HEK293 (cell line): ENCODE data around the gene UCK2.

ENCODE experiments used
- CTCF ChIA-PET: fragments of 350-600 bp; formaldehyde crosslinking; extraction: SDS; loops from one replicate; lab custom pipeline; 2021; ENCODE audit warnings: antibody characterized with exemption; lab: Yijun Ruan, JAX
- POLR2A ChIA-PET: fragments of 300-600 bp; formaldehyde crosslinking; extraction: SDS; loops from one replicate; lab custom pipeline; 2020; ENCODE audit warnings: antibody characterized with exemption, inconsistent platforms; lab: Yijun Ruan, JAX
- H3K27ac ChIP-seq: fragments of 200-500 bp; sonication (Bioruptor generic); 2 replicates; pipeline ENCODE4 v1.5.1; 2014; ENCODE audit warnings: low read depth, low read length, control low read depth, inconsistent platforms; ENCODE audit errors: extremely low read depth
- H3K36me3 ChIP-seq, 2 experiments: fragments of 200-500 bp in 1 of 2; sonication (Bioruptor generic) in 1 of 2; 1 replicate in 1 of 2; 2 replicates in 1 of 2; pipeline ENCODE4 v1.5.1; 2014 to 2017; ENCODE audit warnings: inconsistent platforms in 2 of 2, low read length in 2 of 2; ENCODE audit not compliant: control insufficient read depth in 2 of 2, insufficient read depth in 1 of 2
- H3K4me1 ChIP-seq: fragments of 200-500 bp; sonication (Bioruptor generic); 2 replicates; pipeline ENCODE4 v1.5.1; 2014; ENCODE audit warnings: mild to moderate bottlenecking, low read length, inconsistent platforms; ENCODE audit not compliant: control insufficient read depth, insufficient read depth
- H3K4me3 ChIP-seq: 2 replicates; pipeline ENCODE4 v1.5.1; 2011; ENCODE audit warnings: low read depth, mild to moderate bottlenecking, control low read depth, low read length, moderate library complexity
- H3K9me3 ChIP-seq: fragments of 200-500 bp; sonication (Bioruptor generic); 2 replicates; pipeline ENCODE4 v1.5.1; 2014; ENCODE audit warnings: low read depth, low read length, inconsistent platforms; ENCODE audit not compliant: control insufficient read depth, insufficient read depth
- EGR2 ChIP-seq: fragments of 450-650 bp; formaldehyde crosslinking; IDR thresholded peaks from 2 replicates; pipeline ENCODE4 v1.5.1; 2016; ENCODE audit warnings: low read depth, missing biosample characterization, missing genetic modification characterization
- PRDM1 ChIP-seq: fragments of 450-650 bp; formaldehyde crosslinking; IDR thresholded peaks from 2 replicates; pipeline ENCODE4; 2016; ENCODE audit warnings: missing biosample characterization, missing genetic modification characterization
- WT1 ChIP-seq: fragments of 450-650 bp; formaldehyde crosslinking; IDR thresholded peaks from 2 replicates; pipeline ENCODE4 v1.5.1; 2016; ENCODE audit warnings: missing biosample characterization, missing genetic modification characterization
- ZBTB8A ChIP-seq: fragments of 450-650 bp; formaldehyde crosslinking; IDR thresholded peaks from 2 replicates; pipeline ENCODE4 v1.5.1; 2016; ENCODE audit warnings: missing biosample characterization, missing genetic modification characterization
- ZFHX2 ChIP-seq: fragments of 450-650 bp; formaldehyde crosslinking; conservative IDR thresholded peaks from 2 replicates; pipeline ENCODE4 v1.5.1; 2016; ENCODE audit warnings: missing biosample characterization, missing genetic modification characterization
- ZNF23 ChIP-seq: fragments of 450-650 bp; formaldehyde crosslinking; IDR thresholded peaks from 2 replicates; pipeline ENCODE4 v1.5.1; 2016; ENCODE audit warnings: missing biosample characterization, missing genetic modification characterization, borderline replicate concordance
- ZNF266 ChIP-seq: fragments of 450-650 bp; formaldehyde crosslinking; IDR thresholded peaks from 2 replicates; pipeline ENCODE4 v1.5.1; 2016; ENCODE audit warnings: missing biosample characterization, missing genetic modification characterization, low read depth
- ZNF292 ChIP-seq: fragments of 450-650 bp; formaldehyde crosslinking; IDR thresholded peaks from 2 replicates; pipeline ENCODE4 v1.5.1; 2016; ENCODE audit warnings: low read depth, missing biosample characterization, missing genetic modification characterization, borderline replicate concordance
- ZNF473 ChIP-seq: fragments of 450-650 bp; formaldehyde crosslinking; IDR thresholded peaks from 2 replicates; pipeline ENCODE4 v1.5.1; 2017; ENCODE audit warnings: missing biosample characterization, missing genetic modification characterization
- ZNF707 ChIP-seq: fragments of 450-650 bp; formaldehyde crosslinking; IDR thresholded peaks from 2 replicates; pipeline ENCODE4 v1.5.1; 2016; ENCODE audit warnings: missing biosample characterization, missing genetic modification characterization
- ZNF837 ChIP-seq: fragments of 450-650 bp; formaldehyde crosslinking; IDR thresholded peaks from 2 replicates; pipeline ENCODE4 v1.5.1; 2016; ENCODE audit warnings: missing biosample characterization, missing genetic modification characterization
- TF ChIP-seq, protein P1 (sequence below): fragments of 450-650 bp; formaldehyde crosslinking; IDR thresholded peaks from 2 replicates; pipeline ENCODE4 v1.5.1; 2016; ENCODE audit warnings: missing biosample characterization, missing genetic modification characterization
- TF ChIP-seq, protein P2 (sequence below): fragments of 450-650 bp; formaldehyde crosslinking; IDR thresholded peaks from 2 replicates; pipeline ENCODE4 v1.5.1; 2016; ENCODE audit warnings: missing biosample characterization, missing genetic modification characterization
- TF ChIP-seq, protein P3 (sequence below): sonication (generic); formaldehyde crosslinking; IDR thresholded peaks from 2 replicates; pipeline ENCODE4 v1.8.1; 2022; ENCODE audit warnings: mild to moderate bottlenecking, moderate library complexity, missing genetic modification reagents
- TF ChIP-seq, protein P4 (sequence below): fragments of 450-650 bp; formaldehyde crosslinking; IDR thresholded peaks from 2 replicates; pipeline ENCODE4 v1.5.1; 2016; ENCODE audit warnings: missing biosample characterization, missing genetic modification characterization, borderline replicate concordance
- TF ChIP-seq, protein P5 (sequence below): fragments of 450-650 bp; formaldehyde crosslinking; IDR thresholded peaks from 2 replicates; pipeline ENCODE4 v1.5.1; 2016; ENCODE audit warnings: missing biosample characterization, missing genetic modification characterization
- TF ChIP-seq, protein P6 (sequence below): fragments of 450-650 bp; formaldehyde crosslinking; IDR thresholded peaks from 2 replicates; pipeline ENCODE4 v1.5.1; 2016; ENCODE audit warnings: missing biosample characterization, missing genetic modification characterization, borderline replicate concordance

The UCK2 gene

DNA sequence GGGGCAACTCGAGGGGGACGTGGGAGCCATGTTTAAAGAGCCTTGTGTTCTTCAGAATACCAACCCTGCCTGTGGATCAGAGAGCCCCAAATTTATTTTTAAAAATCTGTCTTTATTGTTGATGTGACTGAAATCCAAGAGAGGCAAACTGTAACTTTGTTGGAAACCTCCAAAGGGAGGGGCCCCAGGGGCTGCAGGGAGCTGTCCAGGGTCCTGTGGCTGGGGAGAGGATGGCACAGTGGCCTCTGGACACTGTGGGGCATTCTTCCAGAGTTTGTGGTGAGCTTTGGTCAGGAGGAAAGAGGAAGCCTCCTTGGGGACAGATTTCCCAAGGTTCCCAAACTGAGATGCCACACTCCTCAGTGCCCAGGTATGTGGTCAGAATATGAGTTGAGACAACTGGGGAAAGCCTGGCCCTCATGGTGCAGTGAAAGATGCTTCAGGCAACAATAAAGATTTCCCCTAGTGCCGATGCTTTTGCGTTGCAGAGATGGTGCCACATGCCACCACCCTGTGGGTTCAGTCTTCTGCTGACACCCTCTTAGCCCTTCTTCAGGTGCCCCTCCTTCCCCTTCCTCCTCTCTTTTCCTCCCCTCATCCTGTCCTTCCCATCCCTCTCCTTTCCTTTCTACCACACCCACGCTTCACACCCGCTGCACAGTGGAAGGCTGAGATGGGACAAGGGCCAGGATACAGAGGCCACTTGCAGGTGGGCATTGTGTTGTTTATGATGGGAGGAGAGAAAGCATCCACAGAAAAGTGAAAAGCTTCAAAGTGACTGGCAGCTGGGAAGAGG lies 122.1 kb downstream of the UCK2 start:
- ChIA-PET POLR2A (no interaction called here), CTCF (no interaction called here)
- Histone ChIP-seq H3K9me3 (no peaks in the 10 kb centered on the region), H3K4me1 (no peaks in the 10 kb centered on the region), H3K36me3 (no peaks in the 10 kb centered on the region), H3K27ac (no peak overlapping the region), H3K4me3 (no peak overlapping the region)
- TF ChIP-seq EGR2 (peak; percentile 34; the same call in 1 of the 2 replicates), ZNF23 (no peak), ZFHX2 (tag by site-specific recombination) (peak; percentile 42; the same call in 1 of the 2 replicates)
- TF ChIP-seq, protein P1, sequence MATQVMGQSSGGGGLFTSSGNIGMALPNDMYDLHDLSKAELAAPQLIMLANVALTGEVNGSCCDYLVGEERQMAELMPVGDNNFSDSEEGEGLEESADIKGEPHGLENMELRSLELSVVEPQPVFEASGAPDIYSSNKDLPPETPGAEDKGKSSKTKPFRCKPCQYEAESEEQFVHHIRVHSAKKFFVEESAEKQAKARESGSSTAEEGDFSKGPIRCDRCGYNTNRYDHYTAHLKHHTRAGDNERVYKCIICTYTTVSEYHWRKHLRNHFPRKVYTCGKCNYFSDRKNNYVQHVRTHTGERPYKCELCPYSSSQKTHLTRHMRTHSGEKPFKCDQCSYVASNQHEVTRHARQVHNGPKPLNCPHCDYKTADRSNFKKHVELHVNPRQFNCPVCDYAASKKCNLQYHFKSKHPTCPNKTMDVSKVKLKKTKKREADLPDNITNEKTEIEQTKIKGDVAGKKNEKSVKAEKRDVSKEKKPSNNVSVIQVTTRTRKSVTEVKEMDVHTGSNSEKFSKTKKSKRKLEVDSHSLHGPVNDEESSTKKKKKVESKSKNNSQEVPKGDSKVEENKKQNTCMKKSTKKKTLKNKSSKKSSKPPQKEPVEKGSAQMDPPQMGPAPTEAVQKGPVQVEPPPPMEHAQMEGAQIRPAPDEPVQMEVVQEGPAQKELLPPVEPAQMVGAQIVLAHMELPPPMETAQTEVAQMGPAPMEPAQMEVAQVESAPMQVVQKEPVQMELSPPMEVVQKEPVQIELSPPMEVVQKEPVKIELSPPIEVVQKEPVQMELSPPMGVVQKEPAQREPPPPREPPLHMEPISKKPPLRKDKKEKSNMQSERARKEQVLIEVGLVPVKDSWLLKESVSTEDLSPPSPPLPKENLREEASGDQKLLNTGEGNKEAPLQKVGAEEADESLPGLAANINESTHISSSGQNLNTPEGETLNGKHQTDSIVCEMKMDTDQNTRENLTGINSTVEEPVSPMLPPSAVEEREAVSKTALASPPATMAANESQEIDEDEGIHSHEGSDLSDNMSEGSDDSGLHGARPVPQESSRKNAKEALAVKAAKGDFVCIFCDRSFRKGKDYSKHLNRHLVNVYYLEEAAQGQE (tag by site-specific recombination) = peak; percentile 97

DNA sequence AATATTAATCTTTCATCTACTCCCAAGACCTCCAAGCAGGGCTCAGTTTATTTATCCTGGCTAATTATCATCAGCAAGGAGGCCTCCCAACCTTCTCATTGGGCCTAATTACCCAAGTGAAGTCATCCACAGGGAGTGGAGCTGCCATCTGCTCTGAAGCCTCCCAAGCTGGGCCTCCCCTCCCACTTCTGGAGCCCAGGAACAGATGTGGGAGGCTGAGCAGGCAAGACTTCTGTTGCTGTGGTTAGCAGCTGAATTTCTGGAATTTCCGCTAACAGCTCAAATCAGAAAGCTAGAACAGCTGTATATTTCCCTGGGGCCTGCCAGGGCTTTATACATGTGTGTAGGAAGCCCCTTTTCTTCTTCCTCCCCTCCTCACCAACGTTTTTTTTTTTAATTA lies 127.5 kb downstream of the UCK2 start:
- H3K4me3 ChIP-seq = no peak overlapping the region
- H3K36me3 ChIP-seq = no peaks in the 10 kb centered on the region
- no peak overlapping the region for H3K27ac ChIP-seq
- H3K4me1 ChIP-seq = no peaks in the 10 kb centered on the region
- H3K9me3 ChIP-seq = no peaks in the 10 kb centered on the region
- ChIA-PET CTCF (interaction anchor here (0.5 to 0.7 kb wide), 3 partner anchors 25 to 562 kb away, joined by 3 to 4 read pairs (median 4); no protein-coding TSS in a partner anchor), POLR2A (no interaction called here)
- TF ChIP-seq, protein P2, sequence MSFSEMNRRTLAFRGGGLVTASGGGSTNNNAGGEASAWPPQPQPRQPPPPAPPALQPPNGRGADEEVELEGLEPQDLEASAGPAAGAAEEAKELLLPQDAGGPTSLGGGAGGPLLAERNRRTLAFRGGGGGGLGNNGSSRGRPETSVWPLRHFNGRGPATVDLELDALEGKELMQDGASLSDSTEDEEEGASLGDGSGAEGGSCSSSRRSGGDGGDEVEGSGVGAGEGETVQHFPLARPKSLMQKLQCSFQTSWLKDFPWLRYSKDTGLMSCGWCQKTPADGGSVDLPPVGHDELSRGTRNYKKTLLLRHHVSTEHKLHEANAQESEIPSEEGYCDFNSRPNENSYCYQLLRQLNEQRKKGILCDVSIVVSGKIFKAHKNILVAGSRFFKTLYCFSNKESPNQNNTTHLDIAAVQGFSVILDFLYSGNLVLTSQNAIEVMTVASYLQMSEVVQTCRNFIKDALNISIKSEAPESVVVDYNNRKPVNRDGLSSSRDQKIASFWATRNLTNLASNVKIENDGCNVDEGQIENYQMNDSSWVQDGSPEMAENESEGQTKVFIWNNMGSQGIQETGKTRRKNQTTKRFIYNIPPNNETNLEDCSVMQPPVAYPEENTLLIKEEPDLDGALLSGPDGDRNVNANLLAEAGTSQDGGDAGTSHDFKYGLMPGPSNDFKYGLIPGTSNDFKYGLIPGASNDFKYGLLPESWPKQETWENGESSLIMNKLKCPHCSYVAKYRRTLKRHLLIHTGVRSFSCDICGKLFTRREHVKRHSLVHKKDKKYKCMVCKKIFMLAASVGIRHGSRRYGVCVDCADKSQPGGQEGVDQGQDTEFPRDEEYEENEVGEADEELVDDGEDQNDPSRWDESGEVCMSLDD (tag by site-specific recombination) = no peak
- TF ChIP-seq WT1 (tag by site-specific recombination) = peak; percentile 69

DNA sequence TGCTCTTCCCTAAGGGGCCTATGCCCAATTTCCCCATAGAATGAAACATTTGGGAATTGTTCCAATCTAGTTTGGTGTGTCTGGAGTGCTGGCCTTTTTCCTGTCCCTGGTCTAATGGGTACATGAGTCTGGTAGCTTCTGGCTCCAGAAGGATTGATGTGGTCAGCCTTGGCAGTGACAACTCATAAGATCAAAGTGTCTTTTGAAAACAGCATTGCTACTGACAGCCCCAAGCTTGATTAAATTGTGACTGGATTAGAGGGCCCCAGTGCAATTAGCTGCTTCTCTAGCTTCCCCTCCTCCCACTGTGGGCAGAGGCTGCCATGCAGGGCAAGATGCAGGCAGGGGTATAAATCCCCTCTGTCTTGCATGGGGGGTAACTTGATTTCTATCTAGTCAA lies 130.9 kb downstream of the UCK2 start:
- Histone ChIP-seq H3K9me3 (no peaks in the 10 kb centered on the region), H3K4me3 (no peak overlapping the region), H3K4me1 (no peaks in the 10 kb centered on the region), H3K27ac (no peak overlapping the region), H3K36me3 (no peaks in the 10 kb centered on the region)
- POLR2A ChIA-PET = no interaction called here
- CTCF ChIA-PET = no interaction called here
- TF ChIP-seq, protein P3, sequence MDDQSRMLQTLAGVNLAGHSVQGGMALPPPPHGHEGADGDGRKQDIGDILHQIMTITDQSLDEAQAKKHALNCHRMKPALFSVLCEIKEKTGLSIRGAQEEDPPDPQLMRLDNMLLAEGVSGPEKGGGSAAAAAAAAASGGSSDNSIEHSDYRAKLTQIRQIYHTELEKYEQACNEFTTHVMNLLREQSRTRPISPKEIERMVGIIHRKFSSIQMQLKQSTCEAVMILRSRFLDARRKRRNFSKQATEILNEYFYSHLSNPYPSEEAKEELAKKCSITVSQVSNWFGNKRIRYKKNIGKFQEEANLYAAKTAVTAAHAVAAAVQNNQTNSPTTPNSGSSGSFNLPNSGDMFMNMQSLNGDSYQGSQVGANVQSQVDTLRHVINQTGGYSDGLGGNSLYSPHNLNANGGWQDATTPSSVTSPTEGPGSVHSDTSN = no peak
- TF ChIP-seq ZNF473 (tag by site-specific recombination) (no peak), ZNF266 (tag by site-specific recombination) (no peak), ZNF292 (tag by site-specific recombination) (no peak), ZNF707 (tag by site-specific recombination) (no peak), ZBTB8A (tag by site-specific recombination) (no peak), ZNF837 (no peak), PRDM1 (tag by site-specific recombination) (no peak)
- TF ChIP-seq, protein P4, sequence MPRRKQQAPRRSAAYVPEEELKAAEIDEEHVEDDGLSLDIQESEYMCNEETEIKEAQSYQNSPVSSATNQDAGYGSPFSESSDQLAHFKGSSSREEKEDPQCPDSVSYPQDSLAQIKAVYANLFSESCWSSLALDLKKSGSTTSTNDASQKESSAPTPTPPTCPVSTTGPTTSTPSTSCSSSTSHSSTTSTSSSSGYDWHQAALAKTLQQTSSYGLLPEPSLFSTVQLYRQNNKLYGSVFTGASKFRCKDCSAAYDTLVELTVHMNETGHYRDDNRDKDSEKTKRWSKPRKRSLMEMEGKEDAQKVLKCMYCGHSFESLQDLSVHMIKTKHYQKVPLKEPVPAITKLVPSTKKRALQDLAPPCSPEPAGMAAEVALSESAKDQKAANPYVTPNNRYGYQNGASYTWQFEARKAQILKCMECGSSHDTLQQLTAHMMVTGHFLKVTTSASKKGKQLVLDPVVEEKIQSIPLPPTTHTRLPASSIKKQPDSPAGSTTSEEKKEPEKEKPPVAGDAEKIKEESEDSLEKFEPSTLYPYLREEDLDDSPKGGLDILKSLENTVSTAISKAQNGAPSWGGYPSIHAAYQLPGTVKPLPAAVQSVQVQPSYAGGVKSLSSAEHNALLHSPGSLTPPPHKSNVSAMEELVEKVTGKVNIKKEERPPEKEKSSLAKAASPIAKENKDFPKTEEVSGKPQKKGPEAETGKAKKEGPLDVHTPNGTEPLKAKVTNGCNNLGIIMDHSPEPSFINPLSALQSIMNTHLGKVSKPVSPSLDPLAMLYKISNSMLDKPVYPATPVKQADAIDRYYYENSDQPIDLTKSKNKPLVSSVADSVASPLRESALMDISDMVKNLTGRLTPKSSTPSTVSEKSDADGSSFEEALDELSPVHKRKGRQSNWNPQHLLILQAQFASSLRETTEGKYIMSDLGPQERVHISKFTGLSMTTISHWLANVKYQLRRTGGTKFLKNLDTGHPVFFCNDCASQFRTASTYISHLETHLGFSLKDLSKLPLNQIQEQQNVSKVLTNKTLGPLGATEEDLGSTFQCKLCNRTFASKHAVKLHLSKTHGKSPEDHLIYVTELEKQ = no peak
- TF ChIP-seq, protein P5, sequence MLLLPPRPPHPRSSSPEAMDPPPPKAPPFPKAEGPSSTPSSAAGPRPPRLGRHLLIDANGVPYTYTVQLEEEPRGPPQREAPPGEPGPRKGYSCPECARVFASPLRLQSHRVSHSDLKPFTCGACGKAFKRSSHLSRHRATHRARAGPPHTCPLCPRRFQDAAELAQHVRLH (tag by site-specific recombination) = no peak
- TF ChIP-seq, protein P6, sequence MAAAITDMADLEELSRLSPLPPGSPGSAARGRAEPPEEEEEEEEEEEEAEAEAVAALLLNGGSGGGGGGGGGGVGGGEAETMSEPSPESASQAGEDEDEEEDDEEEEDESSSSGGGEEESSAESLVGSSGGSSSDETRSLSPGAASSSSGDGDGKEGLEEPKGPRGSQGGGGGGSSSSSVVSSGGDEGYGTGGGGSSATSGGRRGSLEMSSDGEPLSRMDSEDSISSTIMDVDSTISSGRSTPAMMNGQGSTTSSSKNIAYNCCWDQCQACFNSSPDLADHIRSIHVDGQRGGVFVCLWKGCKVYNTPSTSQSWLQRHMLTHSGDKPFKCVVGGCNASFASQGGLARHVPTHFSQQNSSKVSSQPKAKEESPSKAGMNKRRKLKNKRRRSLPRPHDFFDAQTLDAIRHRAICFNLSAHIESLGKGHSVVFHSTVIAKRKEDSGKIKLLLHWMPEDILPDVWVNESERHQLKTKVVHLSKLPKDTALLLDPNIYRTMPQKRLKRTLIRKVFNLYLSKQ (tag by site-specific recombination) = no peak
